ENCODE results near the gene LRRIQ1.

LRRIQ1 gene

DNA sequence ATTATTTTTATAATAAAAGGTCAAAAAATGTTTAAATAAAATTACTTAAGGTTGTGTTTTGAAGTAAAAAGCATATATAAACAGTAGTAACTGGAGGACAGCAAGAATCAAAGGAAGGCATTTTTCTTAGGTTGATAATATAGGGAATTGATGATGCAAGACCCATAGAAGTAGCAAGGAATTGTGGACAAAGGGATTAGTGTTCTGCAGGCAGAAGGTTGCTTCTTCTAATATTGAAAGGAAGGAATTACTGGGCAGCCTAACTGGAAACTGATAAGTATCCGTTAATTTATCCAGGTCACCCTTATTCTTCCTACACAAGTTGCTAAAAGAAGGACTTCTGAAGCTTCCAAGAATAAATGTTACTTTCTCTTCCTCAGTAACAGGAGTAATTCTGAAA, 189.3 kb downstream of the LRRIQ1 start:
- no peak for TF ChIP-seq ZFX (IDR thresholded peaks at IDR 0.05; ENCODE audit: borderline replicate concordance)
- TF ChIP-seq, protein P1, sequence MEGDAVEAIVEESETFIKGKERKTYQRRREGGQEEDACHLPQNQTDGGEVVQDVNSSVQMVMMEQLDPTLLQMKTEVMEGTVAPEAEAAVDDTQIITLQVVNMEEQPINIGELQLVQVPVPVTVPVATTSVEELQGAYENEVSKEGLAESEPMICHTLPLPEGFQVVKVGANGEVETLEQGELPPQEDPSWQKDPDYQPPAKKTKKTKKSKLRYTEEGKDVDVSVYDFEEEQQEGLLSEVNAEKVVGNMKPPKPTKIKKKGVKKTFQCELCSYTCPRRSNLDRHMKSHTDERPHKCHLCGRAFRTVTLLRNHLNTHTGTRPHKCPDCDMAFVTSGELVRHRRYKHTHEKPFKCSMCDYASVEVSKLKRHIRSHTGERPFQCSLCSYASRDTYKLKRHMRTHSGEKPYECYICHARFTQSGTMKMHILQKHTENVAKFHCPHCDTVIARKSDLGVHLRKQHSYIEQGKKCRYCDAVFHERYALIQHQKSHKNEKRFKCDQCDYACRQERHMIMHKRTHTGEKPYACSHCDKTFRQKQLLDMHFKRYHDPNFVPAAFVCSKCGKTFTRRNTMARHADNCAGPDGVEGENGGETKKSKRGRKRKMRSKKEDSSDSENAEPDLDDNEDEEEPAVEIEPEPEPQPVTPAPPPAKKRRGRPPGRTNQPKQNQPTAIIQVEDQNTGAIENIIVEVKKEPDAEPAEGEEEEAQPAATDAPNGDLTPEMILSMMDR (IDR thresholded peaks at IDR 0.05): no peak

GRCh38 chr12:85237327-85237726, 201.2 kb downstream of the LRRIQ1 start:
- no peak overlapping the region for H3K27ac ChIP-seq
- TF ChIP-seq ZFX (IDR thresholded peaks at IDR 0.05; ENCODE audit: borderline replicate concordance): no peak
- TF ChIP-seq, protein P1 (IDR thresholded peaks at IDR 0.05): no peak

More for the DNA sequence above, 189.3 kb downstream of the LRRIQ1 start:
- H3K27ac ChIP-seq: no peak overlapping the region

DNA sequence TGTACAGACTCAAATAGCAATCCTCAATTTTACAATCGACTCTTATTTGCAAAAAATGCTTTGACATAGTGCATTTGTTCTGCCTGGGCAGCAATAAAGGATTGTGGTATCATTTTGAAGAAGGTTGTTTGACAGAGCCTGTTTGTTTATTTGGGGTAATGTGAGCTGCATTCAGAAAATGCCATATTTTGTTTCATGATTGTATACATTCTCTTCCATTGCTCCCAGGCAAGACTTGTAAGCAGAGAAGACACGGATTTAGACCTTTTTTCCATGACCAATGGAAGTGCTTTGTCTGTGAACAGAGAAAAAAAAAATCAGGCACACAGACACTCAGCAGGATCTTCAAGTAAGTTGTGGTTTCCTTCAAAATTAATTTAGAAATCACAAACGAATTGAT, 208.4 kb downstream of the LRRIQ1 start:
- H3K27ac ChIP-seq: no peak overlapping the region
- TF ChIP-seq, protein P1 (IDR thresholded peaks at IDR 0.05): no peak
- TF ChIP-seq ZFX (IDR thresholded peaks at IDR 0.05; ENCODE audit: borderline replicate concordance): no peak

- H3K27ac ChIP-seq: no peak overlapping the region
- TF ChIP-seq, protein P1 (IDR thresholded peaks at IDR 0.05): no peak
- no peak for TF ChIP-seq ZFX (IDR thresholded peaks at IDR 0.05; ENCODE audit: borderline replicate concordance)
Measured at GRCh38 chr12:85253853-85254252, 217.7 kb downstream of the LRRIQ1 start.

GRCh38 chr12:85257671-85258070, 221.5 kb downstream of the LRRIQ1 start:
- H3K27ac ChIP-seq: no peak overlapping the region
- no peak for TF ChIP-seq ZFX (IDR thresholded peaks at IDR 0.05; ENCODE audit: borderline replicate concordance)
- TF ChIP-seq, protein P1 (IDR thresholded peaks at IDR 0.05): no peak

GRCh38 chr12:85260447-85260846, 224.3 kb downstream of the LRRIQ1 start:
- no peak for TF ChIP-seq ZFX (IDR thresholded peaks at IDR 0.05; ENCODE audit: borderline replicate concordance)
- TF ChIP-seq, protein P1 (IDR thresholded peaks at IDR 0.05): no peak

DNA sequence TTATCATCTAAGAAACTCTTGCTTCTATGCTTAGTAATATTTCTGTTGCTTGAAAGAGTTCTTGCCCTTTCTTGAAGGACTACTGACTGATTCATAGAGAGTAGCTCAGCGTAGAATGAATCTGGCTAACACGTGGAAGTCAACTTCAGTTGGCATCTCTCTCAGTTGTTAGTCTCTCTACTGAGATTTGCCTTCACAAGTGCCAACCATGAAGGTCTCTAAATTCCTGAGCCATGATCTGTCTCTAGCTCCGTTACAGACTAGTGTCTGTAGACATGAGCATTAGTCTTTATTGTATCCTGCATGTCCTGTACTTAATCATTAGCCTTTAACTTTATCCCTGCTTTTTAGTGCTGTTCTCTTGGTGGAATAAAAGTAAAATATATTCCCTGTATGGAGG, 224.7 kb downstream of the LRRIQ1 start:
- TF ChIP-seq, protein P1 (IDR thresholded peaks at IDR 0.05): no peak
- no peak for TF ChIP-seq ZFX (IDR thresholded peaks at IDR 0.05; ENCODE audit: borderline replicate concordance)
- no peak overlapping the region for H3K27ac ChIP-seq

More at GRCh38 chr12:85260447-85260846, 224.3 kb downstream of the LRRIQ1 start:
- no peak overlapping the region for H3K27ac ChIP-seq
